Measurements from ENCODE around the gene TAF1L.
"Not testable (repeated sequence)": the region's sequence is repeated elsewhere in the genome, so short reads cannot be mapped to it uniquely, and the experiment has no call there.

TAF1L gene, protein sequence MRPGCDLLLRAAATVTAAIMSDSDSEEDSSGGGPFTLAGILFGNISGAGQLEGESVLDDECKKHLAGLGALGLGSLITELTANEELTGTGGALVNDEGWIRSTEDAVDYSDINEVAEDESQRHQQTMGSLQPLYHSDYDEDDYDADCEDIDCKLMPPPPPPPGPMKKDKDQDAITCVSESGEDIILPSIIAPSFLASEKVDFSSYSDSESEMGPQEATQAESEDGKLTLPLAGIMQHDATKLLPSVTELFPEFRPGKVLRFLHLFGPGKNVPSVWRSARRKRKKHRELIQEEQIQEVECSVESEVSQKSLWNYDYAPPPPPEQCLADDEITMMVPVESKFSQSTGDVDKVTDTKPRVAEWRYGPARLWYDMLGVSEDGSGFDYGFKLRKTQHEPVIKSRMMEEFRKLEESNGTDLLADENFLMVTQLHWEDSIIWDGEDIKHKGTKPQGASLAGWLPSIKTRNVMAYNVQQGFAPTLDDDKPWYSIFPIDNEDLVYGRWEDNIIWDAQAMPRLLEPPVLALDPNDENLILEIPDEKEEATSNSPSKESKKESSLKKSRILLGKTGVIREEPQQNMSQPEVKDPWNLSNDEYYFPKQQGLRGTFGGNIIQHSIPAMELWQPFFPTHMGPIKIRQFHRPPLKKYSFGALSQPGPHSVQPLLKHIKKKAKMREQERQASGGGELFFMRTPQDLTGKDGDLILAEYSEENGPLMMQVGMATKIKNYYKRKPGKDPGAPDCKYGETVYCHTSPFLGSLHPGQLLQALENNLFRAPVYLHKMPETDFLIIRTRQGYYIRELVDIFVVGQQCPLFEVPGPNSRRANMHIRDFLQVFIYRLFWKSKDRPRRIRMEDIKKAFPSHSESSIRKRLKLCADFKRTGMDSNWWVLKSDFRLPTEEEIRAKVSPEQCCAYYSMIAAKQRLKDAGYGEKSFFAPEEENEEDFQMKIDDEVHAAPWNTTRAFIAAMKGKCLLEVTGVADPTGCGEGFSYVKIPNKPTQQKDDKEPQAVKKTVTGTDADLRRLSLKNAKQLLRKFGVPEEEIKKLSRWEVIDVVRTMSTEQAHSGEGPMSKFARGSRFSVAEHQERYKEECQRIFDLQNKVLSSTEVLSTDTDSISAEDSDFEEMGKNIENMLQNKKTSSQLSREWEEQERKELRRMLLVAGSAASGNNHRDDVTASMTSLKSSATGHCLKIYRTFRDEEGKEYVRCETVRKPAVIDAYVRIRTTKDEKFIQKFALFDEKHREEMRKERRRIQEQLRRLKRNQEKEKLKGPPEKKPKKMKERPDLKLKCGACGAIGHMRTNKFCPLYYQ (N-terminal part only)

GRCh38 chr9:32635362-32635761 lies at the start of gene TAF1L:
TAF1L (minus strand) TSS chr9:32635669; CDS start chr9:32635579, 90 bp downstream.
- DNase-seq: no peak

DNA sequence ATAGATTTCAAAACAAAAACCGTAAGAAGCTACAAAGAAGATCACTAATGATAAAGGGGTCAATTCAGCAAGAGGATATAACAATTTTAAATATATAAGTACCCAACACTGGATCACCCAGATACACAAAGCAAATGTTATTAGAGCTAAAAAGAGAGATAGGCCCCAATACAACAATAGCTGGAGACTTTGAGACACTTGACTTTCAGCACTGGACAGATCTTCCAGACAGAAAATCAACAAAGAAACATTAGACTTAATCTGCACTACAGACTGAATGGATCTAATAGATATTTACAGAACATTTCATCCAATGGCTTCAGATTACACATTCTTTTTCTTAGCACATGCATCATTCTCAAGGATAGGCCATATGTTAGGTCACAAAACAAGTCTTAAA lies 46.3 kb upstream of the TAF1L start:
- DNase-seq: no peak

- DNase-seq: no peak
These were observed 42.5 kb upstream of the TAF1L start for GRCh38 chr9:32677931-32678330.

DNA sequence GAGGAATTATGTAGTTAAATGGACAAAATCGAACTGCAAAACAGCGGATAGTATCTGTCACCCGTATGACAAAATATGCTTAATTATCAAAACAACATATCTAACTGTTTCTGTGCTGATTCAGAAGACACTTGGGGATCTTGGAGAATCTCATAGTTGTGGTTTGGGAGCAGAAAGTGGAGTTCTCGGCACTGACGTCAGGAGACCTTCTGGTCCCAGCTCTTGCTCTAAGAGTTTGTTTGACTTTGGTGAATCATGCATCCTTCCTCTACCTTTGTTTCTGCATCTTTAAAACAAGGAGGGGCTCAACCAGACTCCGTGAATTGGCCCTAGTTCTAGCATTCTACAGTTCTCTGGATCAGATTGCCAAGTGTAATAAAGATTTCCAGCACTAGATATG lies 37.0 kb upstream of the TAF1L start:
- DNase-seq: no peak

DNA sequence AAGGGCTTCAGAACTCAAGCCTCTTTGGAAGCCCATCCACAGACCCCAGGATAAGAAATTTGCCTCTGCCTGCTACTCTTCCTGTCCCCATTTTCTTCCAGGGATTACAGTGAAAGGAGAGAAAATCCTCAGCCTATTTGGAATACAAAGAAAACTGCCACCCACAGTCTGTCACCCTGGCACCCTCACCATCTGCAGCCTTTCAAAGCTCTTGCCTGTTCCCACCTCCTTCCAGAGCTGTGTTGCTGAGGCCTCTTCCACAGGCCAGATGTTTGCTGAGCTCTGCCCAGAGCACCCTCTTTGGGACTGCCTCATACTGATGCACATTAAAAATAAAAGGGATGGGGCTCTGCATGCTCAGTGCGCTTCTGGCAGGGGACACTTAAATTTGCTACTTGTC lies 35.9 kb upstream of the TAF1L start:
- DNase-seq: no peak

DNA sequence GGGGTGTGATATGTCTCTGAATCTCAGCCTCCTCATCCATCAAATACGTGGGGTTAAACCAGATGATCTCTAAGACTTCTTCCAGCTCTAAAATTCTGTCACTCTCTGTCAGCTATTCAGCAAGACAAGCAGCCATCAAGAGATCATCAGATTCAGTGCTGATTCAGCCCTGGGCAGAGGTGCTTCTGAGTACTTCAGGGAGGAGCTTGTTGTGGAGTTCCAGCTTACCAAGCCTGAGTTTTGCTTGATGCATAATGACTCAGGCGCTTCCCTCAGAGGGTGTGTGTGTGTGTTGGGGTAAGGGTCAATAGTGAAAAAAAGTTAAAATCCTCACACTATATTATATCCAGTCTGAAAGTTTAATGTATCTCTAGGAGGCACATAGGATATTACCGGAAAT lies 29.6 kb upstream of the TAF1L start:
- no peak for DNase-seq

GRCh38 chr9:32663741-32664140 lies 28.3 kb upstream of the TAF1L start:
- no peak for DNase-seq

GRCh38 chr9:32647671-32648070 lies 12.2 kb upstream of the TAF1L start:
- DNase-seq: no peak

DNA sequence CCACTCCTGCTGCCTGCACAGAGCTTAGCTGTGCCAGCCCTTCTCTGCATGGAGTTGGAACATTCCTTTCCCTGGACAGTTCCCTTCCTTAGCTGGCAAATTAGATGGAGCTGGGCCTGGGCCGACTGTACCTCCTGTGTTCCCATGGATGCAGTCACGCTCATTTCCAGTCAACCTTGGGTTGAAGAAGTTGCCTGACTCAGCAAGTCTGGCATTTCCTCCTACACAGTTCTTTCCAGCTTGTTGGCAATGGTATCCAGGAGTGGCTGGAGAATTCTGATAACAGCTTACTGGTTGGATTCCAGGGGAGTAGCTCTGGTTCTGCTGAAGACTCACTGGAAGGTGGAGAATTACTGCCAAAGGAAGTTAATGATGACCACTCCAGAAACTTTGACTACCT lies 9.2 kb upstream of the TAF1L start:
- no peak for DNase-seq

GRCh38 chr9:32633151-32633550 lies 2.3 kb downstream of the TAF1L start:
- DNase-seq: not testable (repeated sequence)

GRCh38 chr9:32631991-32632390 lies 3.5 kb downstream of the TAF1L start:
- DNase-seq: no peak

DNA sequence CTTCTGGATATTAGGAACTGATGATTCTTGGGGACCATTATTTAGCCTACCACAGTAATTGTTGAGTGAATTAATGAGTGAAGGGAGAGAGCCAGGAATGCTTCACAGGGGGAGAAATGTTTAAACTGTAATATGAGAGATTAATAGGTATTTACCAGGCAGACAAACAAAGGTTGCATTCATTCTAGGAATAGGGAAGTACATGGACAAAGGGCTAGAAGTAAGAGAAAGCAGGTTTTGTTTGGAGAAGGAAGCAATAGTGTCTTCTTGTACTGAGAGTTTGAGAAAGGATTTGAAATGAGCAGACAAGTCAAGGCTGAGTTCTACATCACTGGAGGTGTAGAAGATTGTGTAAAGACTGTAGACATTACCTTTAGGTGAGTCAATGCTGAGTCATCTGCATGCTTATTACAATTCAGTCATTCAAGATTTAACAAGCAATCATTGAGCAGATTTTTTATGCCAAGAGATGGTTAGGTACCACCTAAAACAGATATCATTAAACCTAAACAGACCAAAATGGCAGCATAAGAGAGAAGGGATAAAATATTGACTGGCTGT lies 8.0 kb downstream of the TAF1L start:
- no peak for DNase-seq

DNA sequence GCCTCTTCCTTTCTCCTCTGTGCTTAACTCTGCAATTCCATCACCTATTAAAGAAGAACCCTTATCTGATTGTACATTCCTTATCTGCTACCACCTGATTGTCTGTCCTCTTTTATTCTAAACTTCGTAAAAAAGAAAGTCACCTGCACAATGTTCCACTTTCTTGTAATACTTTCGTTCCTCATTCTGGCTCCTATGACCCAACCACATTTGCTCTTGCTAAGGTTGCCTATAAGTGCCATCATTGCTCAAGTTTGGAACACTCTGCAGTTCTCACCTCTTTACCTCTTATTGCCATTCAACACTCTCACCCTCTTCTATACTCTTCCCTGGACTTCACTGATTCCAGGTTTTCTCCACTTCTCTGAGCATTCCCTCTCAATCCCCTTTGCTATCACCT lies 10.1 kb downstream of the TAF1L start:
- no peak for DNase-seq

- DNase-seq: no peak
These were observed 12.5 kb downstream of the TAF1L start for GRCh38 chr9:32622948-32623347.

GRCh38 chr9:32618261-32618660 lies 17.2 kb downstream of the TAF1L start:
- DNase-seq: no peak

GRCh38 chr9:32606811-32607210 lies 28.7 kb downstream of the TAF1L start:
- DNase-seq: no peak

- no peak for DNase-seq
These were observed 31.3 kb downstream of the TAF1L start for GRCh38 chr9:32603914-32604852.

- DNase-seq: not testable (repeated sequence)
These were observed 36.4 kb downstream of the TAF1L start for GRCh38 chr9:32599021-32599420.

GRCh38 chr9:32596936-32597335 lies 38.5 kb downstream of the TAF1L start:
- DNase-seq: no peak

DNA sequence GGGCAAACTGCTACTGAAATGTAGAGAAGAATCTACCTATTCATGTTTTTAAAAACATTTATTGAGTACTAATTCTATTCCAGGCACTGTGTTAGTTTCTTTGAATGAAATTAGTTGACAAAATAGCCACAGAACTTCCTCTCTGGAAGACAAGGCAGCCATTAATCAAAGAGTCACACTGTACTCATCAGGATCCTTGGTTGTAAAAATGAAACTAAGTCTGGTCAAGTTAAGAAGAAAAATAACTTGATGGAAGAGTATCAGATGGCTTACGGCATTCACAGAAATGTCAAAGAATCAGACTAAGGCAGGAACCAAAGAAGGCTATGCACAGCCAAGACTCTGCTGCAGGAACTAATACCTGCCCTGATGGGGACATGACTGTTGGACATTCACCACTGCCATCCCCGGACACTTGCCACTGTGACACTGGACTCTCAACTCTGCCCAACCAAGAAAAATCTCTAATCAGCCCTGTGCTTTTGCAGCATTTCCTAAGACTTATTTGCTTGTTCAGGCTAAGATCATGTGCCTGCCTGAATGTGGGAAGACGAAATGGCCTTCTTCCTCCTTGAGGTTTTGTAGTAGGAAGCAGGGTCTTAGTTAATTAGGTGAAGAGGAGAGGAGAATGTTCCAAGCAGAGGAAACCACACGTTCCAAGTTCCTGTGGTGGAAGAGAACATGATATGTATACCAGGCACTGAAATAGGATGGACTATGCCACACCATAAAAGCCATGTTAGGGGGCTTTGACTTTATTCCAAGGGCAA lies 39.2 kb downstream of the TAF1L start:
- DNase-seq: no peak

- no peak for DNase-seq
These were observed 44.6 kb downstream of the TAF1L start for GRCh38 chr9:32590898-32591297.
